ENCODE data around the gene ADAMTS20. TPM values are rescaled to one million over a fixed set of nuclear protein-coding genes. Genes with fewer than 3 reads are reported as not detected.
A peak's percentile ranks its signal among the peaks of the same experiment; 100 is the strongest.

Gene ADAMTS20
- total RNA-seq, 1 donor, result under 0.01 TPM

DNA sequence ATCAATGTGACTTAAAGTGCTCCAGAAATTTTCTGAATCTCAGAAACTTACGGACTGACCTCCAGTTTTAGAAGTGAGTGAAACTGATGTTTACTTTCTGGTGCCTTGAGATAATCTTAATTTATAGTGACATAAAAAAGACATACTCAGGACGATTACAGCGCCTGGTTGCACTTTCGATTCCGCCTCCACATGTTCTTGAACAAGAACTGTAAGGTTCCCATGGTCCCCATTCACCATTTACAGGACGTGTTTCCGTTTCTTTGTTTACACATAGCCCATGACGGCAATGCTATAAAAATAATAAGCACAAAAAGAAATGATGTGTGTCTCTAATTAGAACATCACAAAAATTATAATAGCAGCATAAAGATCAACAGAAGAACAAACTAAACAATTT lies 98.2 kb downstream of the ADAMTS20 start:
- H3K4me3 ChIP-seq (ENCODE audit: low read depth, low read length), result peak overlapping the region; percentile 8
- TF ChIP-seq, protein P1, sequence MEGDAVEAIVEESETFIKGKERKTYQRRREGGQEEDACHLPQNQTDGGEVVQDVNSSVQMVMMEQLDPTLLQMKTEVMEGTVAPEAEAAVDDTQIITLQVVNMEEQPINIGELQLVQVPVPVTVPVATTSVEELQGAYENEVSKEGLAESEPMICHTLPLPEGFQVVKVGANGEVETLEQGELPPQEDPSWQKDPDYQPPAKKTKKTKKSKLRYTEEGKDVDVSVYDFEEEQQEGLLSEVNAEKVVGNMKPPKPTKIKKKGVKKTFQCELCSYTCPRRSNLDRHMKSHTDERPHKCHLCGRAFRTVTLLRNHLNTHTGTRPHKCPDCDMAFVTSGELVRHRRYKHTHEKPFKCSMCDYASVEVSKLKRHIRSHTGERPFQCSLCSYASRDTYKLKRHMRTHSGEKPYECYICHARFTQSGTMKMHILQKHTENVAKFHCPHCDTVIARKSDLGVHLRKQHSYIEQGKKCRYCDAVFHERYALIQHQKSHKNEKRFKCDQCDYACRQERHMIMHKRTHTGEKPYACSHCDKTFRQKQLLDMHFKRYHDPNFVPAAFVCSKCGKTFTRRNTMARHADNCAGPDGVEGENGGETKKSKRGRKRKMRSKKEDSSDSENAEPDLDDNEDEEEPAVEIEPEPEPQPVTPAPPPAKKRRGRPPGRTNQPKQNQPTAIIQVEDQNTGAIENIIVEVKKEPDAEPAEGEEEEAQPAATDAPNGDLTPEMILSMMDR (IDR thresholded peaks at IDR 0.05; ENCODE audit: insufficient read depth, low read depth, low read length), result no peak
- DNase-seq (ENCODE audit: low read depth), result peak; percentile 82

DNA sequence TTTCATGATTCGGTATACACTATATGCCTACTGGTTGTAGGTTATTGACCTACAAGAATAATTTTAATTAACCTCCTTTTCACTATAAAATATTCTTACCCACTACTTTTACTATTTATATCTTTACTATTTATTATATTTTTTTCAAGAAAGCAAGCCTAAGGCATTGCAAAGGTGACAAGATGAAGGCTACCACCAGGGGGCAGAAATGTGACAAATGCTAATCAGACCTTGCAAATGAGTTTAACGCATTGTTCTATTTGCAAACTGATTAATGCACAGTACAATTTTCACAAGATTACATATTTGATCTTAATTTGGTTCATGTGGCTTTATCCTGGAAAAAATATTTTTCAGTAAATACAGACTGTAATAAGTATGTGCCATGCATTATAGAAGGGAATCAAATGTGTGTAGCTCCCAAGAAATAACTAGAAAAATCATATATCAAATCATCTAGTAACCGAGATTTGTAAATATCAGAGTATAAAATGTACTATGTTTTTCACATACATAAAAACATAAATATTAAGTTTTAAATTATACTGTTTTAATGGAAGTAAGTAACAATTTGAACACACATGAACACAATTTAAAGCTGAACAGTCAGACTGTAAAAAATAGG lies 107.0 kb downstream of the ADAMTS20 start:
- no peak overlapping the region for H3K4me3 ChIP-seq (ENCODE audit: low read depth, low read length)
- DNase-seq (ENCODE audit: low read depth), result peak; percentile 68
- TF ChIP-seq, protein P1 (IDR thresholded peaks at IDR 0.05; ENCODE audit: insufficient read depth, low read depth, low read length), result peak; percentile 88

DNA sequence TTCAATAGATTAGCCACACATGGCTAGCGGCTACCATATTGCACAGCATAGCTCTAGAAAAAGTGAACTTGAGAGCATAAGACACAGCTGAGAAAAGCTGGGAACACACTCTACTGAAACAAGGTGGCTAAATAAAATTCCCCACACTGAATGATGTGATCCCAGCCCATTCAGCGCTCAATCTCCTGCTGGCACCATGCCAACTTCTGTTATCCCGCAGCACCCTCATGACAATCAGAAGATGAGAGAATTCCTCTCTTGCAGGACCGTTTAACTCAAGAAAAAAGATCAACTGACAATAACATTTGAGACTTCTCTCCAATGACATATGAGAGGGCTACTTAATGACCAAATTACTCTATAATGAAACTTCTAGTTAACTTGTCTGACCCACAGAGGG lies 115.4 kb downstream of the ADAMTS20 start:
- no peak for DNase-seq (ENCODE audit: low read depth)
- TF ChIP-seq, protein P1 (IDR thresholded peaks at IDR 0.05; ENCODE audit: insufficient read depth, low read depth, low read length), result no peak
- no peak overlapping the region for H3K4me3 ChIP-seq (ENCODE audit: low read depth, low read length)

DNA sequence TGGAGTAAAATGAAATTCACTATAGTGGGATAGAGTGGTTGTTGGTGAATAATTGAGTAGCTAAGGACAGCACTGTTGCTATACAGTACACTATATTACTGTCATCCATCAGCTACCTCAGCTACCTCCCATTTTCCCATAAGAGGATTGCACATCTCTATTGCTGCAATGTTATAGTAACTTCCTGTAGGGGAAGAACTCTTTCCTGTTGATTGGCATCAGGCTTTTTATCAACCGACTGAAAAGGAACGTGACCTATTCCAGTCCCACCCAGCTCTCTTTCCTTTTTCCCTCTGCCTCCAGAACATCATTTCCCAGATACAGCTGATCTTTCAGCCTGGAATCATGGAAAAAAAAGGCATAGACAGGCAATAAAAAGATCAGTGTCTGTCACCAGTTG lies 117.4 kb downstream of the ADAMTS20 start:
- no peak overlapping the region for H3K4me3 ChIP-seq (ENCODE audit: low read depth, low read length)
- TF ChIP-seq, protein P1 (IDR thresholded peaks at IDR 0.05; ENCODE audit: insufficient read depth, low read depth, low read length), result no peak
- DNase-seq (ENCODE audit: low read depth), result no peak

DNA sequence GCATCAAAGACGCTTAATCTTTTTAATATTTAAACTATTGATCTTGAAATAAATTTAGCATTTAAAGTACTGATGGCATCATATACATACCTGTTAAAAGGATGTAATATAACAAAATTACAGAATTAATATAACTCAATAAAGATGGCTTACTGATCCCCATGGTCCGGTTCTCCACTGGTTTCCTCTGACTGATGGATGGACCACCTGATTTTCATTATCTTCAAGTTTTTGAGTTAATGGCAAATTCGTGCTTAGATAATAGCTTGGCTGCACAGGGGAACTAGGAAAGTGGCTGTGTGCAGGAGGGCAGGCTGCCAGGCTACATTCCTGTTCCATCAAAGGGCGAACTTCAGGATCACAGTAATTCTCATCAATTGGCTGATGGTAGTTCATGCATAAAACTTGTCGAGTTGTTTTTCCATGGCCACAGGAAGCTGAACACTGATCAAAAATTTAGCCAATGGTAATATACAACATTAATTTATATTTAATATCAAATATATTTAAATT lies 123.9 kb downstream of the ADAMTS20 start:
- H3K4me3 ChIP-seq (ENCODE audit: low read depth, low read length), result no peak overlapping the region
- TF ChIP-seq, protein P1 (IDR thresholded peaks at IDR 0.05; ENCODE audit: insufficient read depth, low read depth, low read length), result no peak
- DNase-seq (ENCODE audit: low read depth), result no peak

DNA sequence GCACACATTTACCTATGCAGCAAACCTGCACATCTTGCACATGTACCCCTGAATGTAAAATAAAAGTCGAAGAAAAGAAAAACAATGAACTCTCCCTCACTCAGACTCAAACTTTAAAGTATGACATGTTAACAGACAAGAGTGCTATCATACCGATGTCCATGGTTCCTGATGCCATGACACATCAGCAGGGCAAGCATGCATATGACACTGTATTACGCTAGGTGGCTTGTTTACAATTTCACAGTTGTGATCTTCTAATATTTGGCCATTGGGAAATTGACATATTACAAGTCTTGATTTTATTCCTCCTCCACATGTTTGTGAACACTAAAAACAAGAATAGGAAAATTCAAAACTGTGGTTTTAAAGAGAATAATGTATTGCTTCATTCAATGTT lies 126.6 kb downstream of the ADAMTS20 start:
- TF ChIP-seq, protein P1 (IDR thresholded peaks at IDR 0.05; ENCODE audit: insufficient read depth, low read depth, low read length), result no peak
- no peak overlapping the region for H3K4me3 ChIP-seq (ENCODE audit: low read depth, low read length)
- DNase-seq (ENCODE audit: low read depth), result no peak

DNA sequence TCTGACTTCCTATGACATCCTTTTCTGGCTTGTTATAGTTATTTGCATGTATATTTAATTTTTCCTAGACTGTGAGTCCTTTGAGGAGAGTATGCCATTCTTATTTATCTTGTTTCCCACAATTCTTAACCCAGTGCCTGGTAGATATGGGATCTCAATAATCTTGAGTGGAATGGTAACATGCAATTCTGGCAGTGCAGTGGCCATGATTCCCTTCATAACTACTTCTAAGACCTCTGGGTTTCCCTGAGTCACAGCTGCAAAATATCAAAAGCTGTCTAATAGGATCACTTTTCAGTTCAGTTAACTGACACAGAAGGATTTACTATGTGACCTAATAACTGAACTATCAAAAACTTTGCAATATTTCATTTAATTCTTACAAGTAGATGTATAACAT lies 135.0 kb downstream of the ADAMTS20 start:
- no peak for DNase-seq (ENCODE audit: low read depth)
- no peak overlapping the region for H3K4me3 ChIP-seq (ENCODE audit: low read depth, low read length)
- TF ChIP-seq, protein P1 (IDR thresholded peaks at IDR 0.05; ENCODE audit: insufficient read depth, low read depth, low read length), result no peak
